Stimulated activated CD8-positive, alpha-beta memory T cell treated with anti-CD3 and anti-CD28 coated beads, Interleukin-15, amount 100 ng/mL, for 4 hours (primary cell): ENCODE measurements around the gene SLX9.

Source experiments
- DNase-seq, 2 donors: peaks; one replicate each; pipeline ENCODE4 v3.0.0-alpha.2; 2020; ENCODE audit warnings: low read depth in 2 of 2

Gene SLX9

DNA sequence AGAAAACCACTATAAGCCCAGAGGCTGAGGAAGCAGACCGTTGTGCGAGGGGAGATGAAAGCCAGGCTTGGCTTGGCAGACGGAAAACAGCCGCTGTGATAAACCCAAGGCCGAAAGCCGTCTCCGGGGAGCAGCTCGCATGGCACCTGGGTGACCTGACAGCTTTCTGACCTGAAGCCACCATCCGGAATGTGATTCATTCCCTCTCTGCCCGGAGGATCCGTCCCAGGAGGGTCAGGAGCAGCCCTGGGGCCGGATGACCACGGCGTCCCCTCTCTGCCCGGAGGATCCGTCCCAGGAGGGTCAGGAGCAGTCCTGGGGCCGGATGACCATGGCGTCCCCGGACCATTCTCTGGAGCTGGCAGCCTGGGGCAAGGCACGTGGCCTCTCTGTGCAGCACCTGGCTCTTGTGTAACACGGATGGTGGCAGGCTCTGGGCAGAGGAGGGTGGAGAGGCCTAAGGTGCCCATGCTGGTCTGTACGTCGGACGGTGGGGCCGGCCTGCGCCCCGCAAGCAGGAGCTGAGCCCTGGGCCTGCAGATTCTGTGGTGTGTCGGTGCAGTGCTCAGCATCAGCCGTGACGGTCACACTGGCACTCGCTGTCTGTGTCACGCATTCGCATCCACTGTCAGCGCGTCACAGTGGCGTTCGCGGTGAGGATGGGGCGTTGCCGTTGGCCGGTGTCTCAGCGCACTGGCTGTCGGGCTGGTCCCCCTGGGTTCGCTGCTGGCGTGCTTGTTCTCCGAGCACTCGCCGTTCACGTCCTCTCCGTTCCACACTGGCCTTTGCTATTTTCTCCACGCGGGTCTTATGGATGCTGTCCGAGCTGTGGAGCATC, 50.3 kb downstream of the SLX9 start:
- DNase-seq, result no peak

- DNase-seq, result no peak
Observed at GRCh38 chr21:44990921-44991320, 51.1 kb downstream of the SLX9 start.

DNA sequence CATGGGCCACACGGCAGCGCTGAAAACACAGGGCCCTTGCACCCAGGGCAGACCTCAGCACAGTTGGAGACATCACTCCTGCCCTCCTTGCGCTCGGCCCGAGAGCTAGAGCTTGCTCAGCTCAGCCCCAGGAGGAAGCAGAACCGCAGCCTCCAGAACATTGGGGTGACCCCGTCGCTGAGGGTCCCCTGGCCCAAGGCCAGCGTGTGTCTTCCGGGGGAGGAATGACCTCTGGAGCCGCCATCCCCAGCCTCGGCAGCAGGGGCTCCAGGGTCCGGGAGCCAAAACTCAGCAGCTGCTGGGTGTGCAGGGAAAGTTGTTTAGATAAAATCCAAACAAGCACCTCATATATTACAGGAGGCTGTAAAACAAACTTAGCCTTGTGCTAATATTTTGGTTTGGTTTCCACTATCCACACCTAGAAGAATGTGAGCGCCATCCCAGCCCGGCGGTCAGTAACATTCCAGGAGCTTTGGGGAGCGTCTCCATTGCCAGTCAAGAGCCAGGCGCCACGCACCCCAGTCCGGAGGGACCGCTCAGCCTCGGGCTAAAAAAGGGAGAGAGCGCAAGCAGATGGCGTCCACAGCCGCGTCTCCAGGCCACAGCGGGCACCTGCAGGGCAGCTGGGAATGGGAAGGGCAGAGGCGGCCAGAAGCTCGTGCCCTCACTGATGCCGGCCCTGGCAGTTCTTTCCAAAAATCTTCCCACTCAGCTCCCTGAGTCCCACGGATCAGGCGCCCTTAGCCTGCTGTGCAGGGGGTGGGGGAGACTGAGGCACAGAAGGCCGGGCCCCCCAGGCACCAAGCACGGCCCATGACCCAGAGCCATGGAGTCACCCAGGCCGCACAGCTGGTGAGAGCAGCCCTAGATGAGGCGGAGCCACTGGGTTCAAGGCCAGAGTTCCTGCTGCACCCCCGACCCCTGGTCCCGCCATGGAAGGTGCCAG, 52.0 kb downstream of the SLX9 start:
- DNase-seq, result no peak

DNA sequence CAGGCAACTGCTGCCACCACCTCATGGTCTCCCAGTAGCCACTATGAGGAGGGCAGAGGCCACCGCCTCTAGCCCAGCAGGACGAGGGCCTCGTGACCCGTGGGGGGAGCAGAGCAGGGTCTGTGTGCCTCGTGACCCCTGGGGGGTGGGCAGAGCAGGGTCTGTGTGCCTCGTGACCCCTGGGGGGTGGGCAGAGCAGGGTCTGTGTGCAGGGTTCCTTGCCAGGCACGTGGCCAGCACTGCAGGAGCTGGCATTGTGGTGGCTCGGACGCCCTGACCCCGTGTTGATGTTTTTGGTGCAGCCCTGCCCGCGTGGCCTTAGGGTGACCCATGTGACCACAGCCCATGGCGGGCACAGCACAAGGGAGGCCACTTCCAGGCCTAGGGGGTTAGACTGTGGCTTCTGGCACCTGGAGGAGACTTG, 52.8 kb downstream of the SLX9 start:
- no peak for DNase-seq

DNA sequence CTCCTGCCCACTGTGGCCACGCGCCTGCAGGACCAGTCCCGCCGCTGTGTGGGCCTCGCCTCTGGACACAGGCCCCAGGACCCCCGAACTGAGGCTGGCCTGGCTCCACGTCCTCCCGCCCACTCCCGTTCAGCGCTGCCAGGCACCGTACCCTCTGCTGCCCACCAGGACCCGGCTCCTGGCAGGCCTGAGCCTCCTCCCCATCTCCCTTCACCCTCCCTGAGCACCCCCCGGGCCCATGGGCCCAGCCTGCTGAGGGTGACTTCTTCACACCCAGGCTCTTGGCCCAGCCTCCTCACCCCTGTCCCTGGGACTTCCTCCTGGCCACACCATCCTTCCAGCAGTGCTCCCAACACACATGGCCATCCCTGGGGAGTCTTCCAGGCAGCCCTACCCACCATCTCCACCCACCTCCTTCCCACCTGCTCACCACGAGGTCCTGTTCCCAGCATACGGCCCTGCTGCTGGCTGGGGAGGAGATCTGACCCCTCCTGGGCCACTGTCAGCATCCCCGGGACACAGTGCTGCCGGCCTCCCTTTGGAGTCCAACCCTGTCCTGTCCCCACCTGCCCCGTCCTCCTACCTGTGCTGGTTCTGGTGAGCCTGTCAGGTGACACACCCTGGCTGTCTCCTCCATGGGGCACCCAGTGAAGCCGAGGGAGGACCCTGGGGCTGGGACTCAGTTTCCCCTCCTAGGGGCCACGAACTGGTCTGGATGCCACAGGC, 53.7 kb downstream of the SLX9 start:
- no peak for DNase-seq

DNA sequence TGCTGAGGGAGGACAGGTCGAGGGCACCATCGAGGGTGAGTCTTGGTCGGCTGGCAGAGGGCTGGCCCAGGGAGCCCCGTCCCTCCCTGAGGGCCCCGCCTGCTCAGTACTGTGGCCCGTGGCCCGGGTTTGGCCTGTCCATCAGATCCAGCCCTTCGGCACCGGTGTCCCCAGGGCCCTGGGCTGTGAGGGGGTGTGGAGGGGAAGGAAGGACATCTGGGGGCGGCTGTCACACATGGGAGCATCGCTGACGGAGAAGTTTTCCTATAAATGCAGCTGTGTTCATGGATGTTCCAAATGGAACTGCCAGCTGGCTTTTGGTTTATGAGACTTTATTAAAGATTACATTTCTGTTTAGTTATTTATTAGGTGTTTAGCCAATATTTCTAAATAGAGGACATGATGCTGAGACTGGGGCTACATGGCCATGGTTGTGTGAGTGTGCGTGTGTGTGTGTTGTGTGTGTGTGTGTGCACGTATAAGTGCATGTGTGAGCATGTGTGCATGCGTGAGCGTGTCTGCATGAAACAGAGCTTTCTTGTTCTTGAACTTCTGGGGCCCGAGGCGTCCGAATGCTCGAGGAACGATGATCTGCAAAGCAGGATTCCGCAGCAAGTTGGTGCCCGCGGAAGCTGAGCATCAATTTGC, 54.3 kb downstream of the SLX9 start:
- DNase-seq, result no peak

DNA sequence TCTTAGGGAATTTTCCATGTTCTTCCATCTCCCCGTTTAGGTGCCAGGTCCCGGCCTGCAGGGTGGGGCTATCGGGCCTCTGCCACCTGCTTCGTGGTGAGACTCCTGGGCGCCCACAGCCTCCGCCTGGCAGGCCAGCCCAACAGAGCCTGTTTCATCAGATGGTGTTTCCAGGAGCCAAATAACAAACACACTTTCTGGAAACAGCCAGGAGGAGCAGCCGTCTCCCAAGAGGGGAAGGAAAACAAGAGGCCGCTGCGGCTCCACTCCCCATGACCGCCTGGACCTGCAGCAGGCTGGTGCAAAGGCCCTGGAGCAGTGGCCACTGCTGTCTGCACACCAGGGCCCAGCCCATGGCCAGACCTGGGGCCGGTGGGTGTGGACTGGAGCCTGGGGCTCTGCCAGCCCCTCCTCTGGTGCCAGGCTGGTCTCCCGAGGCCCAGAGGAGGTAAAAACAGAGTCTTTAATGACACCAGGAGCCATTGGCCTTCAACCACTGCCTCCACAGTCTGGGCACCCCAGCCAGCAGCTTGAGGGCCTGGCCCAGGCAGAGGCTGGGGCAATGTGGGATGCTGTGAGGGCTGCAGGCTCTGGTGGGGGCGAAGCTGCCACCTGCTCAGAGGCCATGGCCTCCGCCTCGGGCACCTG, 55.0 kb downstream of the SLX9 start:
- no peak for DNase-seq

- no peak for DNase-seq
Observed at GRCh38 chr21:44995343-44995941, 55.6 kb downstream of the SLX9 start.

DNA sequence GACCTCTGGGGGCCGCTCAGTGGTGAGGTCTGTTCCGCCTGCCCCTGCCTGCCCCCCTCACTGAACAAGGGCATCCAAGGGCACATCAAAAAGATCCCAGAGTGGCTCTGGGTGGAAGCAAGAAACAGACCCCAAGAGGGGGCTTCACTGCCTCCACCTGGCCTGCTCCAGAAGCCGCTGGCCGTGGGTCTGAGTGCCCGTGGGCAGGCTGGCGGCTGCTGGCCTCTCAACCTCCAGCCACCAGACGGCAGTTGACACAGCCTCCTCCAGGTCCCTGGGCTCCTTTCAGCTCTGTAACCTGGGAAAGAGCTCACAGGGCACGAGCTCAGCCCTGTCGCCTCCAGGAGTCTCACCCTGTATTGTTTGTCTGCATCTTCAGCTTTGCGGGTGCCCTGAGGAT, 56.3 kb downstream of the SLX9 start:
- no peak for DNase-seq

DNA sequence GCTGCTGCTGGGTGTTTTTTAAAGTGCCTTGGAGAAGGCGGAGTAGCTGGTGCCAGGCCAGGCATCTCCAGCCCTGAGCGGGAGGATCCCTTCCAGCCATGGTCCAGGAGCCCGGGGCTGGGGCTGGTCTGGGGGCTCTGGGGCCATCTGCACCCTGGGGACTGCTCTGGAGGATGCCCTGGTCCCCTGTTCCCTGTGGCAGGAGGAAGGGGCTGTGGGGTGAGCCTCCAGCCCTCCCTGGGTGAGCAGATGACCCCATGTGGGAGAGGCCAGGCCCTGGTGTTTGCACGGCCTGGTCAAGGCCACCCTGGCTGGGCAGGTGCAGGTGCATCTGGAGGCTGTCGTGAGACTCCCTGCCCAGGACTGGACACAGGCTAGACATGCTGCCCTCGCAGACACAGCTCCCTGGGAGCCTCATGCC, 56.7 kb downstream of the SLX9 start:
- no peak for DNase-seq

DNA sequence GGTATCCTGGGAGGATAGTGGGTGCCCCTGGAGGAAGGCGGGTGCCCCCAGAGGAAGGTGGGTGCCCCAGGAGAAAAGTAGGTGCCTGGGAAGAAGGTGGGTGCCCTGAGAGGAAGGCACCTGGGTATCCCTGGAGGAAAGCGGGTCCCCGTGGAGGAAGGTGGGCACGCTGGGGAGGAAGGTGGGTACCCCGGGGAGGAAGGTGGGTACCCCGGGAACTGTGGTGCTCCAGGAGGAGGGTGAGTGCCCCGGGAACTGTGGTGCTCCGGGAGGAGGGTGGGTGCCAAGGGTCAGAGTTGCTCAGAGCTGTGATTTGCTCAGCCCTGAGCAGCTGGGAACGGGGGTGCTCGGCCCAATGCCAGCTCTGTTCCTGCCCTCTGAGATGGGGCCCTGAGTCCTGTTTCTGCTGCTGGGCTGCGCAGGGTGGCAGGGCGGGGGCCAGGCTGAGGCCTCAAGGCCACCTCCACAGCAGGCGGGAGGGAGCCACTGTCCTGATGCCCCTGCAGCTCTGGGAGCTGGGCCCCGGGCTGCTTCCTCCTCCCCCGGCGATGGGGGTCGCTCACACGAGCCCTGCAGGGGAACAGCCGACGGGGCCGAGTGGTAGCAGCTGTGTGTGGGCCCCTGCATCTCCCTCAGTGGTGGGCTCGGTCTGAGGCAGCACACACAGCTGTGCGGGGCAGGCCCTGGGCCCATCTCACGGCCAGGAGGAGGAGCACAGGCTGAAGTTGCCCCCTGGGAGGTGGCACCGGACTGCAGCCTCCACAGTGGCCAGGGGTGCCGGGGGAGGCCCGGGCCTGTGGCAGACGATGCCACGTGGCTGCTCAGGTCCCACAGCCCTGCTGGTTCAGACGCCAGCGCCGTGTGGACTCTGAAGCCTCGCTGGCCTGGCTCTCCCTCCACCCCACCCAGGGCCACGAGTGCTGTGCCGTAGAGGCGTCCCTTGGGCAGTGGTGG, 57.4 kb downstream of the SLX9 start:
- no peak for DNase-seq

- DNase-seq, result no peak
Observed at GRCh38 chr21:44998086-44998620, 58.3 kb downstream of the SLX9 start.

- no peak for DNase-seq
Observed at GRCh38 chr21:44998621-44999427, 59.0 kb downstream of the SLX9 start.

DNA sequence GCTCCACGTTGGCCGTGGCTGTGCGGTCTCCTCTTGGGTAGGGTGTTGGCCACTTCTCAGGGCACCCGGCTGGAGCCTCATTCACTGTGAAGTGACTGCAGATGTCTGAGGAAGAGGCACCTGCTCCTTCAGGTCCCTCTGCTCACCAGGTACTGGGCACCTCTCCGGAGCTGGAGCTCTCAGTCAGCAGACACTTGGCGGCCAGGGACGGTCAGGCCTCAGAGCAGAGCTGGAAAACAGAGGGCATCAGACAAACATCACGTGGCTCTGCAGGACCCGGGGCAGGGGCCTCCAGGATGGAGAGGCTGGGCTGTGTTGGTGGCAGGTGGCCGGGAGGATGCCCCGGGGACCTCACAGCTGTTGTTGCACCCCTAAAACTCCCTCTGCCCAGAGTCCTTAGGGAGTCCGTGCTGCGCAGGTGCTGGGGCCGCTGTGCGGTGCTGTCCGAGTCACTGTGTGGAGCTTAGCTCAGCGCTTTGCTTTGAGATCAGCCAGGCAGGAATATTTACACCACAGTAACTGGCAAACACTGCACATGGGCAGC, 59.7 kb downstream of the SLX9 start:
- no peak for DNase-seq

DNA sequence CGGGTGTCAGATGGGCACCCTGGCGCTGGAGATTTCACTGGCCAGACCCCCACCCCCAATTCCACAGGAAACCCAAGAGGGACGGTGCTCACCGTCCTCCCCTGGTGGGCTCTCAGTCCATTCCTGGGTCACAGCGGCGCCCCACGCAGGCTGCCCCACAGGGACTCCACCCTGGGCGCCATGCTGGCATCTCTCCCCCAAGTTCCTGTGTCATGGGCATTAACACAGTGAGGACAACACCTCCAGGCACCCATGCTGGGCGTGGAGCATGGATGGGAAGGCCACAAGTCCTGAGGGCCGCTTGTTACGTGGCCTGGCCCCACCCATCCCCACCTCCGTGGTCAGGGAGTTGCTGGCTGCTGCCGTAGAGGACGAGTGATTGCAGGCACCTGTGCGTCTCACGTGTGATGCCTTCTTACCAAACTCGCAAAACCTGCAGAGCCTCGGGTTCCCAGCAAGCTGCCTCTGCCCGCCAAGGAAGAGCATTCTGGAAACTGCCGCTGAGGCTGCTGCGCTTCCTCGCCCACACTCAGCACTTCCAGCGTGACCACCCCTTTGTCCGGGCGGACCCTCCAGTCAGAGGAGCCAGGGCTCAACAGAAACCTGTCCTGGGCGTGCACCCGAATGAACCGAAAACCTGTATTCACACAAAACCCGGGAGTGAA, 60.3 kb downstream of the SLX9 start:
- DNase-seq, result no peak

DNA sequence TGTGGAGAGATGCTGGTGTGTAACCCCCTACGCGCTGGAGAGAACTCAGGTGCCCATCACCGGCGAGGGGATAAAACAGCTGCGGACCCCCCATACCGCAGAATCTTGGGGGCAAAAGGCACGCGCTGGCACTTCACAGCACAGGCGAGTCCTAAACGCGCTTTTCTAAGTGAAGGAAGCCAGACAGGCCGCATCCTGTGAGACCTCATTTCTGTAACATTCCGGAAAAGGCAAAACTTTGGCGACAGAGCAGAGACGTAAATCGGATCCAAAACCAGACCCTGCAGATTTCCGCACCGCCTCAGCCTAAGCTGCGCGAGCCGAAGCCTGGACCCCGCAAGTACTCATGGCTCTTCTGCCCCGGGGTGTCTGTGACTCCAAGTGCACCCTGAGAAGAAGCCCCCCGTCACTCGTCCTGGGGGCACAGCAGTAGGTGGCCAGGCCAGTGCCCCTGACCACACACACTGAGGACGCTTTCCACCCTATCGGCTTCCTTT, 60.9 kb downstream of the SLX9 start:
- no peak for DNase-seq
